GM23248 (cell line): ENCODE results near the gene NECAP2. TPM values are rescaled to one million over a fixed set of nuclear protein-coding genes. Genes with fewer than 3 reads are reported as not detected.

Experiments
- DNase-seq: peaks from one replicate; pipeline ENCODE4 v3.0.0-alpha.2; 2015
- H2AFZ ChIP-seq: fragments of 200-600 bp; sonication (generic); 2 replicates; pipeline ENCODE4 v1.6.1; 2016; ENCODE audit warnings: antibody characterized with exemption
- H3F3A ChIP-seq: fragments of 200-600 bp; sonication (generic); 2 replicates; pipeline ENCODE4 v1.6.1; 2016; ENCODE audit warnings: mild to moderate bottlenecking, antibody characterized with exemption, mixed run types; ENCODE audit not compliant: insufficient read depth
- H3K27ac ChIP-seq: fragments of 200-600 bp; sonication (generic); 2 replicates; pipeline ENCODE4 v1.5.1; 2016; ENCODE audit warnings: mild to moderate bottlenecking
- H3K27me3 ChIP-seq: fragments of 200-600 bp; sonication (generic); replicated peaks from 2 replicates; pipeline ENCODE4 v1.6.1; 2016; ENCODE audit warnings: mild to moderate bottlenecking; ENCODE audit not compliant: insufficient read depth
- H3K36me3 ChIP-seq: fragments of 200-600 bp; sonication (generic); 2 replicates; pipeline ENCODE4 v1.6.1; 2016; ENCODE audit warnings: low read depth, mild to moderate bottlenecking
- H3K4me1 ChIP-seq: fragments of 200-600 bp; sonication (generic); 2 replicates; pipeline ENCODE4 v1.6.1; 2016; ENCODE audit warnings: mild to moderate bottlenecking; ENCODE audit not compliant: insufficient read depth
- H3K4me2 ChIP-seq: fragments of 200-600 bp; sonication (generic); one replicate; pipeline ENCODE4 v1.6.1; 2016; ENCODE audit warnings: mild to moderate bottlenecking; ENCODE audit not compliant: unreplicated experiment
- H3K4me3 ChIP-seq: fragments of 200-600 bp; sonication (generic); 2 replicates; pipeline ENCODE4 v1.5.1; 2016; ENCODE audit warnings: mild to moderate bottlenecking
- H3K79me2 ChIP-seq: fragments of 200-600 bp; sonication (generic); 2 replicates; pipeline ENCODE4 v1.6.1; 2016; ENCODE audit warnings: mild to moderate bottlenecking; ENCODE audit not compliant: insufficient read depth
- H3K9ac ChIP-seq: fragments of 200-600 bp; sonication (generic); 2 replicates; pipeline ENCODE4 v1.6.1; 2016; ENCODE audit warnings: mild to moderate bottlenecking
- H3K9me2 ChIP-seq: fragments of 200-600 bp; sonication (generic); 2 replicates; pipeline ENCODE4 v1.6.1; 2016; ENCODE audit warnings: mixed run types, mild to moderate bottlenecking, moderate library complexity; ENCODE audit not compliant: insufficient read depth
- H3K9me3 ChIP-seq: fragments of 200-600 bp; sonication (generic); one replicate; pipeline ENCODE4 v1.6.1; 2017; ENCODE audit warnings: low read depth
- H4K20me1 ChIP-seq: fragments of 200-600 bp; sonication (generic); 2 replicates; pipeline ENCODE4 v1.6.0; 2016; ENCODE audit not compliant: insufficient read depth
- EZH2 ChIP-seq: fragments of 200-600 bp; sonication (generic); IDR thresholded peaks from 2 replicates; pipeline ENCODE4 v1.6.1; 2018; ENCODE audit warnings: antibody characterized with exemption, mild to moderate bottlenecking; ENCODE audit not compliant: insufficient read depth, poor library complexity, severe bottlenecking
- EZH2phosphoT487 ChIP-seq: fragments of 200-600 bp; sonication (generic); IDR thresholded peaks from 2 replicates; pipeline ENCODE4 v1.6.1; 2018; ENCODE audit warnings: antibody characterized with exemption, moderate library complexity, mild to moderate bottlenecking, low read depth; ENCODE audit not compliant: insufficient read depth
- WGBS, 2 experiments: methylation state at CpG; one replicate each; pipeline ENCODE4 v1.1.6; 2015 to 2017; ENCODE audit warnings: low lambda C conversion rate in 2 of 2, low coverage in 1 of 2; ENCODE audit errors: missing lambda C conversion rate in 2 of 2; 5-methylcytosine and 5-hydroxymethylcytosine counted together
- in situ Hi-C: fragments of 300-500 bp; cut with MboI; formaldehyde crosslinking; loops from 2 replicates; pipeline ENCODE4 v1.15.0; 2020
- polyA plus RNA-seq: library from polyadenylated mRNA; unstranded; fragments of >200 nt; fragmentation: Nextera tagmentation; extraction: Ambion mirVana; gene quantifications from 2 replicates; pipeline ENCODE4 v1.2.1, GENCODE V29; 2016
- total RNA-seq: library from RNA; depleted of rRNA; stranded (reverse); fragments of >200 nt; shearing (Covaris generic); gene quantifications from 2 replicates; pipeline ENCODE4 v1.2.3, GENCODE V29; 2014

The NECAP2 gene
- total and polyA plus RNA-seq, 2 experiments from 2014 or later, result 102 to 117 TPM

DNA sequence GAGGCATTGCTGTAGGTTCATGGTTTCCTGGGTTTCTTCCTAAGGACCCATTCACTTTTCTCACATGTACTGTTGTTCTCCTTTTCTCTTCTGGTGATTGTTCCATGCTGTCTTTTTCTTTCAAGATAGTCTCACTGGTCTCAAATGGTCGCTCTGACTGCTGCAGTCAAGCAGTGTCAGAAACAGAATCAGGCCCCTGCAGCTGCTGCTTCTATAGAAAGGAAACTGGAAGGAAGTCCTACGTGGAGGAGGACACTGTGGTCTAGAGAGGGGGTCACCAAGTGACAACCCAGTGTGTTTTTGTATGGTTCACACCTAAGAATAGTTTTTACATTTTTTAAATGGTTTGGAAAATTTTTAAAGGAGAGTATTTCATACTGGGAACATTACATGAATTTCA, 2.4 kb downstream of the NECAP2 start:
- Histone ChIP-seq H3K4me2 (no peak overlapping the region), H3K36me3 (peaks cover 11% of the 10 kb centered on the region; the same call in 1 of the 2 replicates), H3K9ac (peak overlapping the region; percentile 18; the same call in 1 of the 2 replicates), H2AFZ (no peak overlapping the region), H3K27ac (no peak overlapping the region), H3K27me3 (no peaks in the 10 kb centered on the region), H3K9me2 (no peaks in the 10 kb centered on the region), H3K4me1 (no peaks in the 10 kb centered on the region), H3F3A (no peaks in the 10 kb centered on the region), H3K79me2 (peaks cover 74% of the 10 kb centered on the region), H4K20me1 (no peaks in the 10 kb centered on the region), H3K4me3 (no peak overlapping the region), H3K9me3 (no peaks in the 10 kb centered on the region)
- TF ChIP-seq EZH2 (no peak), EZH2phosphoT487 (no peak)
- 74 to 80% methylated on average over 2 of the region's 2 CpGs for WGBS, 2 experiments
- in situ Hi-C loops, result no loop called here
- DNase-seq, result no peak

DNA sequence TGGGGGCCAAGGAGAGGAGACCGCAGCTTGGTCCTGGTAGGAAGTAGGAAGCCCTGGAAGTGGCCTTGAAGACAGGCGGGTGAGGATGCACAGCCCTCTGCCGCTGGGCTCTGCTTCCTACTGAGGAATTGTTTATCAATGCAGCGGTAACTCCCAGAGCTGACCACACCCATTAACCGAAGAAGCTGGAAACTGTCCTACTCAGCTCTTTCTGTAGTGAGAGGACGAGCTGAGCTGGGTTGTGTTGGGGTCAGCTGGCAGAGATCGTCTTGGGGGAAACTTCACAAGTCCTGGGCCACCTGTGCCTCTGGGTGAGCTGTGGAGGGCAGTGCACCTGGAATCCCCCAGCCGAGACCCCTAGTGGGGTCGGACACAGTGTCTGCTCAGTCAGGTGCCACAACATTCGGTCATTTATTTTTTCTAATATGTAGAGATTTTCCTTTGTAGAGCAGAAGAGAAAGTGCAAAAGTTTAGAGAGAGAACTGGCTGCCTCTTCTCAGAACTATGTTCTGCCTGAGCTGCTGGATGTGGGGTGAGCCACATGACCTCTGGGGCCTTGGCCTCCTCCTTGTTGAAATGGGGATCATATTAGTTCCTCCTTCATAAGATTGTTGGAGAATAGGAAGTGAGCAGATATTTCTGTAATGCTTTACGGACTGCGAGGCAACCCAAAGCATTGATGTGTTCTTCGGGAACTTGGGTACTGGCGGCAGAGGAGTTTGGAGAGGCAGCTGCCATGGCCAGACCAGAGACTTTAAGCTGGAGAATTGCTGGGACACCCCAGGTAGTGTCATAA, 3.6 kb downstream of the NECAP2 start:
- peaks cover 84% of the 10 kb centered on the region for H3K79me2 ChIP-seq
- no peaks in the 10 kb centered on the region for H3K27me3 ChIP-seq
- no peaks in the 10 kb centered on the region for H3F3A ChIP-seq
- no peak overlapping the region for H3K4me3 ChIP-seq
- H2AFZ ChIP-seq, result no peak overlapping the region
- no peaks in the 10 kb centered on the region for H4K20me1 ChIP-seq
- 83 to 88% methylated on average over 14 of the region's 14 CpGs for WGBS, 2 experiments
- H3K9ac ChIP-seq, result no peak overlapping the region
- no peaks in the 10 kb centered on the region for H3K4me1 ChIP-seq
- peaks cover 17% of the 10 kb centered on the region; the same call in 1 of the 2 replicates for H3K36me3 ChIP-seq
- H3K27ac ChIP-seq, result no peak overlapping the region
- in situ Hi-C loops, result no loop called here
- no peaks in the 10 kb centered on the region for H3K9me3 ChIP-seq
- TF ChIP-seq EZH2phosphoT487 (no peak), EZH2 (no peak)
- H3K9me2 ChIP-seq, result no peaks in the 10 kb centered on the region
- no peak overlapping the region for H3K4me2 ChIP-seq
- DNase-seq, result no peak

DNA sequence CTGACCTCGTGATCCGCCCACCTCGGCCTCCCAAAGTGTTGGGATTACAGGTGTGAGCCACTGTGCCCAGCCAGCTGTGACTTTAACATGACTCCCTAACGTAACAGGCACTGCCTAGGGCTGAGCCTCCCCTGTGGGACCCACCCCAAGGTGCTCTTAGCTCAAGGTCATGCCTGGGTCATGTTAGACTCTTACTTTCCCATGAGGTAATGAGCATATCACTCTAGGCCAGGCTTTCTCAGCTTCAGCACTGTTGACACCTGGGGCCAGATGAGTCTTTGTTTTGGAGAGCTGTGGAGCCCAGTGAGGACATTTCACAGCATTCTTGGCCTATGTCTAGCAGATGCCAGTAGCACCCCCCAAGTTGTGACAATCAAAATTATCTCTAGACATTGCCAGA, 4.5 kb downstream of the NECAP2 start:
- Histone ChIP-seq H3K4me1 (no peaks in the 10 kb centered on the region), H3F3A (no peaks in the 10 kb centered on the region), H3K9me3 (no peaks in the 10 kb centered on the region), H4K20me1 (no peaks in the 10 kb centered on the region), H3K4me3 (no peak overlapping the region), H3K9ac (no peak overlapping the region), H3K27me3 (no peaks in the 10 kb centered on the region), H3K36me3 (peaks cover 23% of the 10 kb centered on the region), H3K9me2 (no peaks in the 10 kb centered on the region), H3K27ac (no peak overlapping the region), H3K79me2 (peaks cover 93% of the 10 kb centered on the region), H3K4me2 (no peak overlapping the region), H2AFZ (no peak overlapping the region)
- WGBS, 2 experiments, result 91 to 93% methylated on average over 4 of the region's 4 CpGs
- no peak for TF ChIP-seq EZH2phosphoT487
- no peak for TF ChIP-seq EZH2
- in situ Hi-C loops, result no loop called here
- no peak for DNase-seq

GRCh38 chr1:16446116-16446515, 5.6 kb downstream of the NECAP2 start:
- 81 to 83% methylated on average over 10 of the region's 10 CpGs for WGBS, 2 experiments
- Histone ChIP-seq H4K20me1 (no peaks in the 10 kb centered on the region; the same call in 1 of the 2 replicates), H3K4me3 (no peak overlapping the region), H3F3A (0 out of 2 replicates have a peak, but pooled peaks cover 10% of the 10 kb centered on the region), H3K27ac (no peak overlapping the region), H3K4me2 (no peak overlapping the region), H2AFZ (no peak overlapping the region), H3K9ac (no peak overlapping the region), H3K4me1 (no peaks in the 10 kb centered on the region), H3K79me2 (peaks cover 97% of the 10 kb centered on the region), H3K9me3 (no peaks in the 10 kb centered on the region), H3K27me3 (no peaks in the 10 kb centered on the region), H3K9me2 (no peaks in the 10 kb centered on the region), H3K36me3 (peaks cover 34% of the 10 kb centered on the region)
- DNase-seq, result no peak
- no peak for TF ChIP-seq EZH2phosphoT487
- in situ Hi-C loops, result no loop called here
